Stimulated activated CD8-positive, alpha-beta memory T cell treated with anti-CD3 and anti-CD28 coated beads, Interleukin-2, amount 100 ng/mL, for 1 hour (primary cell): Measurements from ENCODE around the gene CASP8AP2.
"Not testable (repeated sequence)": the region's sequence is repeated elsewhere in the genome, so short reads cannot be mapped to it uniquely, and the experiment has no call there.

ENCODE experiments used
- DNase-seq, 2 donors: peaks; one replicate each; pipeline ENCODE4 v3.0.0-alpha.2; 2020; ENCODE audit warnings: low read depth in 2 of 2

Gene CASP8AP2

DNA sequence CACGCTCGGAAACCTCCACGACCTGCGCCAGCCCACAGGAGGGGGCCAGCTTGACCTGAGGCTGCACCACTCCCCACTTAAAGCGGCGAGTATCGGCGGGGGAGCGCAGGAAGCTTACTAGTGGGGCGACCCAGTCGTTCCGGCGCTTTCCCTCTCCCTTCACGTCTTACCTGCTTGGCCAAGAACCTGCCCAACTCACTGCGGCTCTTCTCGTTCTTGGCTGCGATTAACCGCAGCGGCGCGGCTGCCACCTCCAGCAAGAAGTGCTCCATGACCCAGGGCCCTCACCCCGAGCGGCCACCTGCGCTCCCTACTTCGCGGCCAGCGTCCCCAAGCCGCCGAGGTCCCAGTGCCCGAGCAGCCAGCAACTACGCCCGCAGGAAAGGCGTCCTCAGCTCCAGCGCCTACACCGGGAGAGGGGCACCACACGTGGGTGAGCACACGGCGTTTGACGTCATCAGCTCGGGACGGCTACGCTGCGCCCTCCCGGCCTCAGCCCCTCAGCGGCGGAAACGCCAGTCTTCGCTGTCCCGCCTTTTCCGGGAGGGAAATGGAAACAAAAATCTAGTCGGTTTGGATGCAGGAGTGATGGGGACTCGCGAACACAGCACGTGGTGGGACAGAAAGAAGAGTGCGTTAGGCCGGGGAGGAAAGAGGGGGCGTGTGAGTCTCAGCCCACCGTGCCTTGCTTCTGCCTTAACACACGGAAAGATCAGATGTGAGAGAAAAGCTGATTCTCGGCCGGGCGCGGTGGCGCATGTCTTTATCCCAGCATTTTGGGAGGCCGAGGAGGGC lies 10.1 kb upstream of the CASP8AP2 start, which contains the start of gene MDN1:
TSS of gene MDN1 (minus strand) at position 459 of the 795 bp plus-strand sequence. CDS start at position 272, 187 bp downstream.
- DNase-seq: peak; percentile 70 to 74

DNA sequence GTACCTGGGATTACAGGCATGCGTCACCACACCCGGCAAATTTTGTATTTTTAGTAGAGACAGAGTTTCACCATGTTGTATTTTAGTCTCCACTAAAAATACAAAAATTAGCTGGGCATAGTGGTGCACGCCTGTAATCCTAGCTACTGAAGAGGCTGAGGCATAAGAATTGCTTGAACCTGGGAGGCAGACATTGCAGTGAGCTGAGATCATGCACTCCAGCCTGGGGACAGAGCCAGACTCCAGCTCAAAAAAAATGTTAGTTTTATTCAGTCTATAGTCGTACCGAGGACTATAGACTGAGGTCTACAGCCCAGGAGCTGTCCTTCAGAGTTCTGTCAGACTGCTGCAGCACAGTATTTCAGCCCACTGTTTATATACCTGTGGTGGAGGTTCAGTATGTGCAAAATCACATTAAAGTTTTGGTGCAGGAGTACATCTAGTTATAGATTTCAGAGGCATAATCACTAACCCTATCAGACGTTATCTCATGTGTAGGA lies 3.6 kb upstream of the CASP8AP2 start:
- DNase-seq: no peak

DNA sequence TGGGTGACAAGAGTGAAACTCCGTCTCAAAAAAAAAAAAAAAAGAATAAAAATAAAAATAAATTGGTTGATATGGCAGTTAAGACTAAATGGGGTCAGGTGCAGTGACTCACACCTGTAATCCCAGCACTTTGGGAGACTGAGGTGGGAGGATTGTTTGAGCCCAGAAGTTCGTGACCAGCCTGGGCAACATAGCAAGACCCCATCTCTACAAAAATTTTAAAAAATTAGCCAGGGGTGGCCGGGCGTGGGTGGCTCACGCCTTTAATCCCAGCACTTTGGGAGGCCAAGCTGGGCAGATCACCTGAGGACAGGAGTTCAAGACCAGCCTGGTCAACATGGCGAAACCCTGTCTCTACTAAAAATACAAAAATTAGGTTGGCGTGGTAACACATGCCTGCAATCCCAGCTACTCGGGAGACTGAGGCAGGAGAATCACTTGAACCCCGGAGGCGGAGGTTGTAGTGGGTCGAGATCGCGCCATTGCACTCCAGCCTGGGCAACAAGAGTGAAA lies 1.1 kb upstream of the CASP8AP2 start:
- DNase-seq: not testable (repeated sequence)

DNA sequence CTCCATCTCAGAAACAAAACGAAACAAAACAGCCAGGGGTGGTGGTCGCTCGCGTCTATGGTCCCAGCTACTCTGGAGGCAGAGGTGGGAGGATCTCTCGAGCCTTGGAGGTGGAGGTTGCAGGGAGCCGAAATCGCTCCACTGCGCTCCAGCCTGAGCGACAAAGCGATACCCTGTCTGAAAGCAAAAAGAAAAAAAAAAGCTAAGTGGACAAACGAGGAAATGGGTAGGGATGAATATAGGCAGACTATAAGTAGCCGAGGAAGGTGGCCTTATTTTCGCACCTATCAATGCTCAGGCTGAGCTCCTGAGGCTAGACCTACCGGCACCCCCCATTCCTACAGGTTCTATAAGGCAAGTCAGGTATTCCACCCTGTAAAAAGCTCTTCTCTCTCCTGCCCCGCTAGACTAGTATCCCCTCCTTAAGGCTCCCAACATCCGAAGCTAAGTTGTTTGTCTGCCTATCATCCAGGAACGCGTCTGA lies 650 bp upstream of the CASP8AP2 start:
- DNase-seq: no peak

DNA sequence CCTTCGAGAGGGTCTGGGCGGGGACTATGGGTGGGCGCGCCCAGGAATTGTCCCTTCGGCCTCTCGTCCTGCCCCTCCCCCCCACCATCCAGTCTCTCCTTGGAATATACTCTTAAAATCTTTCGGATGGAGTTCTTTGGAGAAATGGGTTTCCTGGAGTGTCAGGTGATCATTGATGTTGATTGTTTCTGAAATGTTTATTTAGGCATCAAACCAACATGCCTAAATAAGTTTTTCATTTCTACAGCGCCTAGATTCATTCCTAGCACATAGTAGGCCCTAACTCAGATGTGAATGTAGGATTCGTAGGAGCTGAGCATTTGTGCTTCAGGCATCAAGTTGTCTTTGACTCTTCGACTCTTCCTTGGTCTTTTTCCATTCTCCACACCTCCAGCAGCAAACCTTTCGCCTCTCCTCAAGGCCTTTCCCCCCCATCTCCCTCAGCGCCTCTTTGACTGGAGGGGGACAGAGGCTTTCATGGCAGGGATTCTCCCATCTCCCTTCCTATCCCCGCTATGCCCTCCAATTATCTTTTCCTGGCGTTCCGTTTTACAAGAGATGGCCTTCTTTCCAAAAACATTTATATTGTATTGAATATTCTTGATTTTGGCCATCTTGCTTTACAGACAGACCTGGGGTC lies 610 bp downstream of the CASP8AP2 start:
- DNase-seq: no peak

DNA sequence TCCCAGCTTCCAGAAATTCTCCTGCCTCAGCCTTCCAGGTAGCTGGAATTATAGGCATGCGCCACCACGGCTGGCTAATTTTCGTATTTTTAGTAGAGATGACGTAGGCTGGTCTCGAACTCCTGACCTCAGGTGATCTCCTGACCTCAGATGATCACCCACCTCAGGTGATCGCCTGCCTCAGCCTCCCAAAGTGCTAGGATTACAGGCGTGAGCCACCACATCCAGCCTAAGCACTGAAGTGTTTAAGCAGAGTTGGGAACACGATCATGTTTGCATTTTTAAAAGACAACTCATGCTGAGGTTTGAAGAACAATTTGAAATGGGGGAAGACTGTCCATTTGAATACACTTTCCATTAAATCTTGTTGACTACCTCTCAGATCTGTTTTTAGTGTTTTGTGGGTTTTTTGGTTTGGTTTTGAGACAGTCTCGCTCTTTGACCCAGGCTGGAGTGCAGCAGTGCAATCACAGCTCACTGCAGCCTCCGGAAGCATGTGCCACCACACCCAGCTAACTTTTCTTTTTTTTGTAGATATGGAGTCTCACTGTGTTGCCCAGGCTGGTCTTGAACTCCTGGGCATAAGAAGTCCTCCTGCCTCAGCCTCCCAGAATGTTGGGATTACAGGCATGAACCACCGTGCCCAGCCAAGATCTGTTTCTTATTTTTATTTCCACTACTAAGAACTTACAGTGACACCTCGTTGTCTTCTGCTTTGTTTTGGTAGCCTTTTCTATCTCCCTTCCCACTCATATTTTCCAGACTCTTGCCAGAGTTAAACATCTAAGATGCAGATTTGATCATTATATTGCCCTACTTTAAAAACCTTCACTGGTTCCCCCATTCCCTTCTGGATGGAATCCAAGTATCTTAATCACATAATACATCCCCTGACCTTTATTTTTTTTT lies 5.5 kb downstream of the CASP8AP2 start:
- DNase-seq: no peak

DNA sequence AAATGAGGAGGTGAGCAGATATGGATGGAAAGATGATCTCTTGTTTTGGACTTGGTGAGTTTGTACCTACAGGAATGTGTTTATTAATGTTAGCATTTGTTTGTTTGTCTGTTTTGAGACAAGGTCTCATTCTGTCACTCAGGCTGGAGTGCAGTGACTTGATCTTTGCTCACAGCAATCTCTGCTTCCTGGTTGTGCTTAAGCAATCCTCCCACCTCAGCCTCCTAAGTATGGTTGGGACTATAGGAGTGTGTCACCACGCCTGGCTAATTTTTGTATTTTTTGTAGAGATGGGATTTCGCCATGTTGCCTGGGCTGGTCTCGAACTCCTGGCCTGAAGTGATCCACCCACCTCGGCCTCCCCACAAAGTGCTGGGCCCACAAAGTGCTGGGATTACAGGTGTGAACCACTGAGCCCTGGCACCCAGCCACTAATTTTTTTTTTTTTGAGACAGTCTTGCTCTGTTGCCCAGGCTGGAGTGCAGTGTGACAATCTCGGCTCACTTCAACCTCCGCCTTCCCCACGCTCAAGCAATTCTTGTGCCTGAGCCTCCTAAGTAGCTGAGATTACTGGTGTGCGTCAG lies 7.1 kb downstream of the CASP8AP2 start:
- DNase-seq: no peak

DNA sequence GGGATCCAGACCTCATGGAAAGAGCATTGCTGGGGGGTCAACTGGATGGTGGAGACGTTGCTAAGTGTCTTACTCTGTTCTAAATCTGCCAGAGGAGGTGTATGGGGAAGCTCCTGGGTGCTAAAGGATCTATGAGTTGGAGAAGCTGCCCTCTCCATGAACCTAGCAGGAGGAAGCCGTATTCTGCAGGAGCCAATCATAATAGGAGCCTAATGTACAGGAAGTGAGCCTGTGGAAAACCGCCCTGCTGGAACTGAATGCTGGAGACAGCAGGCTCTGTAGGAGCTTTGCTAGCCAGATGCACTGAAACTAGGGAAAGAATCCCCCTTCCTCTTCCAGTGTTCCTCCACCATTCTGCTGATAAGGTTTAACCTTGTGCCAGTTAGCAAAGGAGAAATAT lies 10.9 kb downstream of the CASP8AP2 start:
- DNase-seq: no peak

DNA sequence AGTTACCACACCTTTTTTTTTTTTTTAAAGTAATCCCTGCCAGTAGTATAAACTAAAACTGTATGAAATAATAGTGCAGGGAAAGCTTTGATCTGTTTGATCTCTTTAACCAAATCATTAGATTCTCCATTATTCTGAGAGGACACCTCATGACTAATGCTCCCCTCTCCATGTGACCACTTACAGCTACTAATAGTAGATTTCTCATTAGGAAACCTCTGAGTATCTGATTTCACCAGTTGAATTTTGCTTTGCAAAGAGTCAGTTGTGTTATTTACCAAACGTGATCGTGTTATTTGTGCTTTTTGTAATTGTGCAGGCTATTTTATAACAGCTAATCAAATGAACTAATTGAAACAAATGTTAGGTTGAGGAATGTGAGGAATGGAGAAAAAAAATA lies 12.5 kb downstream of the CASP8AP2 start:
- DNase-seq: no peak

DNA sequence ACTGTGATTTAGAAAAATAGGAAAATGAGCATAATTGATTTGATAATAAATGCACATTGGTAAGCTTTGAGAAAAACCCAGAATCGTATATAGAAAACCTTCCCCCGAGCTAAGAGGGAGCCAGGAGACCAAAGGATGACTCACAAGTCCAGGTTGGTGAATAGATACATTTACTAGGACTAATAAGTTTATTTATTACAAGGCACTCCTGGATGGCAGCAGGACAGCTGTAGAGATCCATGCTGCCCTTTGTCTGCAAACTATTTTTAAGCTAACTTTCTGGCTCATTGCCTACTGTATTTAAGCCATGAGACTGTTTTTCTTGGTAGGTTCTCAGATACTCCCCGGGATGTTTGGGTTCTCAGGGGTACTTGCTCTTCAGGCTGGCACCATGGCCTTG lies 13.4 kb downstream of the CASP8AP2 start:
- no peak for DNase-seq

DNA sequence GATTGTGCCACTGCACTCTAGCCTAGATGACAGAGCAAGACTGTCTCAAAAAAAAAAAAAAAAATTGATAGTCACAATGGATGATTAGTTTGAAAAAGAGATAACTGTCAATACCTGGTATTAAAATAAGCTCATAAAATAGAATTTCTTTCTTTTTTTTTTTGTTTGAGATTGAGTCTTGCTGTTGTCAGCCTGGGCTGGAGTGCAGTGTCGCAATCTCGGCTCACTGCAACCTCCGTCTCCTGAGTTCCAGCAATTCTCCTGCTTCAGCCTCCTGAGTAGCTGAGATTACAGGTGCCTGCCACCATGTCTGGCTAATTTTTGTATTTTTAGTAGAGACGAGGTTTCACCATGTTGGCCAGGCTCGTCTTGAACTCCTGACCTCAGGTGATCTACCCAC lies 17.8 kb downstream of the CASP8AP2 start:
- not testable (repeated sequence) for DNase-seq

DNA sequence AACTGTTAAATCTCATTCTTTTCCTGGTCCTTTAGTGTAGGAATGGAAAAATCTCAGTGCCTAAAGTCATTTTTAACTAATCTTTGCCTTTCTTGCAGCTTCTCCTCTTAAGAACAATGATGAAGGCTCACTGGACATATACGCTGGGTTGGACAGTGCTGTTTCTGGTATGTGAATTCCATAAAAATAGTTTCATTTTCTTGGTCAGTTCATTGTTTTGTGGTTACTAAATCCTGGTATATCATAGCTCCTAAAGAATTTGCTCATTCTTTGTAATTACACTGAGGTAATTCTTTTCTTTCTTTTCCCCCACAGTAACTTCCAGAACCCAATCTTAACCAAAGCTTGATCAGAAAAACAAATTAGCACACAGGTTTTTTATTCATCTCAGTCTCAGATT lies 23.4 kb downstream of the CASP8AP2 start:
- no peak for DNase-seq

DNA sequence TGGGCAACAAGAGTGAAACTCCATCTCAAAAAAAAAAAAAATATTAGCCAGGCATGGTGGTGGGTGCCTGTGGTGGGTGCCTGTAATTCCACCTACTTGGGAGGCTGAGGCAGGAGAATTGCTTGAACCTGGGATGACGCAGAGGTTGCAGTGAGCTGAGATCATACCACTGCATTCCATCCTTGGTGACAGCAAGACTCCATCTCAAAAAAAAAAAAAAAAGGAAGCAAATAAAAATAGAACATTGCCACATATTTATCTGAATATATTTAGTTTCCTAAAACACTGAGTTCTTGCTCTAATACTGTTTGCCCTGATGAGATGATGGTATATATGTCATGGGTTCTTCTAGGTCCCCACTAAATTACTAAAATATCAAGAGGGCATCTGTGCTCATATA lies 28.4 kb downstream of the CASP8AP2 start:
- DNase-seq: no peak

DNA sequence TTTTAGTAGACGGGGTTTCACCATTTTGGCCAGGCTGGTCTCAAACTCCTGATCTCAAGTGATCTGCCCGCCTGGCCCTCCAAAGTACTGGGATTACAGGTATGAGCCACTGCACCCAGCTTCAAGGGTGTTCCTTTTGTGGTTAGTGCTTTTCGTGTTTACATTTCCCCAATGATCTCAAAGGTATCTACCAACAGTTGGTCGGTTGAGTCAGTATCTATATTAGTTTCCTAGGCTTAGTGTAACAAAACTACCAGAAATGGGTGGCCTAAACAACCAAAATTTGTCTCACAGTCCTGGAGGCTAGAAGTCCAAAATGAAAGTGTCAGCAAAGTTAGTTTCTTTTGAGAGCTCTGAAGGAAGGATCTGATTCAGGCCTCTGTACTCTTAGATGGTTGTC lies 30.1 kb downstream of the CASP8AP2 start:
- DNase-seq: no peak

DNA sequence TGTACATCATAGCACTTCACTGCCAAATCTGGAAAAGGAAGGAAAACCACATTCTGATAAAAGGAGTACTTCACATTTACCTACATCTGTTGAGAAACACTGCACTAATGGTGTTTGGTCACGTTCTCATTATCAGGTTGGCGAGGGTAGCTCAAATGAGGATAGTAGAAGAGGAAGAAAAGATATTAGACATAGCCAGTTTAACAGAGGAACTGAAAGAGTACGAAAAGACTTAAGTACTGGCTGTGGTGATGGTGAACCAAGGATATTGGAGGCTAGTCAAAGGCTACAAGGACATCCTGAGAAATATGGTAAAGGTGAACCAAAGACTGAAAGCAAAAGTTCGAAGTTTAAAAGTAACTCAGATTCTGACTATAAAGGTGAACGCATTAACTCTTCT lies 32.6 kb downstream of the CASP8AP2 start:
- DNase-seq: no peak

DNA sequence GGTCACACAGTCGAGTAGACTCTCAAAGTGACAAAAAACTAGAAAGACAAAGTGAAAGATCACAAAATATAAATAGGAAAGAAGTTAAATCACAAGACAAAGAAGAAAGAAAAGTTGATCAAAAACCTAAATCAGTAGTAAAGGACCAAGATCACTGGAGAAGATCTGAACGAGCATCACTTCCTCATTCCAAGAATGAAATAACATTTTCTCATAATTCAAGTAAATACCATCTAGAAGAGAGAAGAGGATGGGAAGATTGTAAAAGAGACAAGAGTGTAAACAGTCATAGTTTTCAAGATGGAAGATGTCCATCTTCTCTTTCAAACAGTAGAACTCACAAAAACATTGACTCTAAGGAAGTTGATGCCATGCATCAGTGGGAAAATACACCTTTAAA lies 33.0 kb downstream of the CASP8AP2 start:
- no peak for DNase-seq

DNA sequence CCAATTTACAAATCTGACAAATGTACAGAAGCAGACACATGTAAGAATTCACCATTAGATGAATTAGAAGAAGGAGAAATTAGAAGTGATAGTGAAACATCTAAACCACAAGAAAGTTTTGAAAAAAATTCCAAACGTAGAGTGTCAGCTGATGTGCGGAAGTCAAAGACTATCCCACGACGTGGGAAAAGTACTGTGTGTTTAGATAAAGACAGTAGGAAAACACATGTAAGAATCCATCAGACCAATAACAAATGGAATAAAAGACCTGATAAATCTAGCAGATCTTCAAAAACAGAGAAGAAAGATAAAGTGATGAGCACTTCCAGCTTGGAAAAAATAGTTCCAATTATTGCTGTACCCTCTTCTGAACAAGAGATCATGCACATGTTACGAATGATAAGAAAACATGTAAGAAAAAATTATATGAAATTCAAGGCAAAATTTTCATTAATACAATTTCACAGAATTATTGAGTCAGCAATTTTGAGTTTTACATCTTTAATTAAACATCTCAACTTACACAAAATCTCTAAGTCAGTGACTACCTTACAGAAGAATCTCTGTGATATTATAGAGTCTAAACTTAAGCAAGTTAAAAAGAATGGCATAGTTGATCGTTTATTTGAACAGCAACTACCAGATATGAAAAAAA lies 36.5 kb downstream of the CASP8AP2 start:
- no peak for DNase-seq

DNA sequence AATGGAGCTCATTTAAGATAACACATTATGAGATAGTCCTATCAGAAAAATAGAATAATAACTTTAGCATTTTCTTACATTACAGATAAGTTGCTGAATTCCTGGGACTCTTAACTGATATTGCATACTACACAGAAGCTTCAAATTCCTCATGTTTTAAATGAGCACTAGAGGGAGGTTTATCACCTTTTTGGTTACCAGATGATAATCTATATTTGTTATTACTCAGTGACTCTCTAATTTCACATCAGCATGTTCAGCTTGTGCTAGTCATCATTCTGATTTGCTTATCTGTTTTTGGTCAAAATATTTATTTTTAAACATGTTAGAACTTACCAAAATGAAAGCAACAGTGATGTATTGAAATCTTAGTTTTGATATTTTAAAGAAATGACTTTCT lies 44.0 kb downstream of the CASP8AP2 start:
- no peak for DNase-seq

DNA sequence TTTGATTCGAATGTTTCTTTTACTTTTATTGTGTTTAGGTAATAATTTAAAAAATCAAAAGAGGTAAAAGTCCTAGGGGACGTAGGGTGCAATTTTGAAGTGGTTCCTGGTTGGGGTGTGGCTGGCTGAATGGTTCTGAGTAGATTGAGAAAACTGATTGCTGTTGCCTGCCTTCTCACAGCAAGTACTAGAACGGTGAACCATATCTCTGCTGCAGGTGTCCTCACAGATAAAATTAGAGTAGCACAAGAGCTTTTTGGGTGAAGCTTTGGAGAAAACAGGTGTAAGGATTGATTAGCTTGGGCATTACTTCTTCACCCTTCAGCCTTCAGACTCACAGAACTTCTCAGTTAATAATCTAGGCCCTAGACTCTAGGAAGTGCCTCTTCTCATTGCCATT lies 44.8 kb downstream of the CASP8AP2 start:
- no peak for DNase-seq

DNA sequence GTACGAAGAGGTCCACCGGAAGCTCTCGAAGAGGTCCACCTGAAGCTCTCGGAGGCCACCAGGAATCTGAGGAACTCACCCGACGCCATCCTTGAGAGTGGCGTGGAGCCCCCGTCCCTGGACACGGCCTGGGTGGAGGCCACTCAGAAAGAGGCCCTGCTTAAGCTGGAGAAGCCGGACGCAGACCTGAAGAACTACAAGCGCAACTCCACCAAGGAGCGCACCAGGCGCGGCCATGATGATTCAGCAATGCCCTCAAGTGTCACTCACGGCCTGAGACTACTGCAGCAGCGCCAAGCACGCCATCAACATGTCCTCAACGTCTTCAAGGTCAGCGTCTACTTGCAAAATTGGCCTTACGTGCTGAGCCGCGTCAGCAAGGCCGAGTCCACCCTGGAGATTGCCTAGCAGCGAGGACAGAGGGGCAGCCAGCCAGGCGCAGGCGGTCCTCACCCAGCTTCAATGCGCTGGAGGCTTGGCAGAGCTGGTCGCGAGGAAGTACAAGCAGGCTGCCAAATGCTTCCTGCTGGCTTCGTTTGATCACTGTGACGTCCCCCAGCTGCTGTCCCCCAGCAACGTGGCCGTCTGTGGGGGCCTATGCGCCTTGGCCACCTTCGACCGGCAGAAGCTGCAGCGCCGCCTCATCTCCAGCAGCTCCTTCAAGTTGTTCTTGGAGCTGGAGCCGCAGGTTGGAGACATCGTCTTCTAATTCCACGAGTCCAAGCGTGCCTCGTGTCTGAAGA lies 56.9 kb downstream of the CASP8AP2 start:
- DNase-seq: no peak
